GM18505 (cell line): ENCODE results near the gene ZC3H8.

Source experiments
- ATAC-seq: cut with Tn5 transposase; IDR thresholded peaks from one replicate; pipeline ENCODE4 v1.9.1; 2021; ENCODE audit not compliant: unreplicated experiment
- POLR2A ChIP-seq: IDR thresholded peaks from 4 replicates; pipeline ENCODE4 v1.6.1; 2011; ENCODE audit warnings: borderline replicate concordance; ENCODE audit not compliant: insufficient read depth, insufficient read length; ENCODE audit errors: extremely low read depth

ZC3H8 gene

GRCh38 chr2:112181571-112182290 is 73.1 kb downstream of the ZC3H8 start:
- no peak for TF ChIP-seq POLR2A
- no peak for ATAC-seq

- ATAC-seq, result no peak
- TF ChIP-seq POLR2A, result no peak
These were observed 78.8 kb downstream of the ZC3H8 start for GRCh38 chr2:112175958-112176573.

- no peak for TF ChIP-seq POLR2A
- ATAC-seq, result no peak
These were observed 79.5 kb downstream of the ZC3H8 start for GRCh38 chr2:112175333-112175732.

- no peak for ATAC-seq
These were observed 80.5 kb downstream of the ZC3H8 start for GRCh38 chr2:112174383-112174782.

GRCh38 chr2:112173646-112174319 is 81.1 kb downstream of the ZC3H8 start:
- ATAC-seq, result no peak
- TF ChIP-seq POLR2A, result no peak

More at GRCh38 chr2:112174383-112174782, 80.5 kb downstream of the ZC3H8 start:
- no peak for TF ChIP-seq POLR2A

- no peak for ATAC-seq
- TF ChIP-seq POLR2A, result no peak
These were observed 84.3 kb downstream of the ZC3H8 start for GRCh38 chr2:112170495-112170894.

GRCh38 chr2:112168422-112169124 is 86.3 kb downstream of the ZC3H8 start:
- ATAC-seq, result no peak
- no peak for TF ChIP-seq POLR2A

- ATAC-seq, result no peak
- no peak for TF ChIP-seq POLR2A
These were observed 87.9 kb downstream of the ZC3H8 start for GRCh38 chr2:112166806-112167499.

GRCh38 chr2:112165296-112165695 is 89.5 kb downstream of the ZC3H8 start:
- no peak for ATAC-seq
- no peak for TF ChIP-seq POLR2A

- no peak for ATAC-seq
- TF ChIP-seq POLR2A, result no peak
These were observed 90.0 kb downstream of the ZC3H8 start for GRCh38 chr2:112164876-112165275.

- no peak for TF ChIP-seq POLR2A
- no peak for ATAC-seq
These were observed 91.3 kb downstream of the ZC3H8 start for GRCh38 chr2:112163541-112163981.

- ATAC-seq, result no peak
- no peak for TF ChIP-seq POLR2A
These were observed 91.9 kb downstream of the ZC3H8 start for GRCh38 chr2:112162956-112163355.

- ATAC-seq, result no peak
- no peak for TF ChIP-seq POLR2A
These were observed 92.5 kb downstream of the ZC3H8 start for GRCh38 chr2:112162341-112162740.
